22Rv1 (cell line): ENCODE data around the gene CFAP97.

Source experiments
- CTCF ChIP-seq: fragments of 450-650 bp; IDR thresholded peaks from 2 replicates; pipeline ENCODE4 v1.5.1; 2017; ENCODE audit warnings: mild to moderate bottlenecking
- ZFX ChIP-seq: fragments of 450-650 bp; IDR thresholded peaks from 2 replicates; pipeline ENCODE4 v1.6.1; 2017; ENCODE audit warnings: antibody characterized with exemption, borderline replicate concordance

GRCh38 chr4:185242749-185243533, 39.1 kb upstream of the CFAP97 start:
- TF ChIP-seq CTCF (no peak), ZFX (no peak)
